Mononuclear cell (primary cell): ENCODE measurements around the gene ITPR1. TPM values are rescaled to one million over a fixed set of nuclear protein-coding genes. Genes with fewer than 3 reads are reported as not detected.

Experiments used
- H3K27me3 ChIP-seq: 2 replicates; pipeline ENCODE4 v1.6.0; 2011; ENCODE audit warnings: low read length, control low read depth; ENCODE audit not compliant: insufficient read depth
- H3K4me1 ChIP-seq: 2 replicates; pipeline ENCODE4 v1.5.1; 2011; ENCODE audit warnings: mild to moderate bottlenecking, low read length, control low read depth; ENCODE audit not compliant: insufficient read depth
- H3K4me3 ChIP-seq: 2 replicates; pipeline ENCODE4 v1.5.1; 2011; ENCODE audit warnings: mild to moderate bottlenecking, low read length, moderate library complexity
- H3K9me3 ChIP-seq: 2 replicates; pipeline ENCODE4 v1.5.1; 2011; ENCODE audit warnings: low read depth, mild to moderate bottlenecking, control low read depth, low read length
- total RNA-seq: library from RNA; depleted of rRNA; stranded (reverse); fragments of >200 nt; gene quantifications from one replicate; pipeline ENCODE4 v1.2.3, GENCODE V29; 2012

Gene ITPR1
- total RNA-seq, 1 donor: 116 TPM

DNA sequence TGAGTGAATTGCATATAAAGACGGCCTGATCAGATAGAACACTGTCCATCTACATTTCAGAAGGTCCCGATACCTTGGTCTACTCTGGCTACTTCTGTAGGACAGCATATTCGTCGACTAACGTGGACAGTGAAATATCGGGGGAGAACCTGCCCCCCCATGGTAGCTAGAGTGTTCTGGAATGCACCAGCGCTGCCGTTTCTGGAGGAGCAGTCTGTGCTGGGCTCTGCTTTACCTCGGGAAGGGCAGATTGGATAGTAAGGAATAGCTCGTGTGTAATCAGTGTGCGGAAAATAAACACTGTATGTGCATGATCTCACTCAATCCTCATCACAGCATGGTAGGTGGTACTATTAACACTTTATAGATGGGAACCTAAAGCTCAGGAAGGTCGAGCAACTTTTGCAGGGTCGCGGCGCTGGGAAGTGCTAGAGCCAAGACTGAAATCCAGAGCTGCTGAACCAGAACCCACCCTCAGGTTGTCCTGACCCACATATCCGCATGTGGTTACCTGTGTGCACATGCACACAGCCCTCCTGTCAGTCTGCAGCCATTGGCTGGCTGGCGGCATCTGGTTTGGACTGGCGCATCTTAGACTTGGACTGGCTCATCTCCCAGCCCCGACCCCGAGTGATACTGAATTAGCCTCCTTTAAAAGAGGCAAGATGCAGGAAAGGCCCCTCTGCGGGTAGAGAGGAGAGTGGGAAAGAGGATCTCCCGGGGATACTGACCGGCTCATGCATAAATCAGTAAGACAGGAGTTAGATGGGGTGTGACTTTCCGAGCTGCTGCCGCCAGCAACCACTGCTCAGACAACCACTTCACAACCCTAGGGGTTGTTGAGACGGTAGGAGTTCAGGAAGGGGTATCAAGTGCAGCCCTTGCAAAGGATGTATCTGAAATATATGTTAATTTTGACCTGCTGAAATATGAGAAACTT lies 331.1 kb downstream of the ITPR1 start:
- Histone ChIP-seq H3K9me3 (no peaks in the 10 kb centered on the region), H3K27me3 (no peaks in the 10 kb centered on the region), H3K4me3 (no peak overlapping the region), H3K4me1 (peaks cover 77% of the 10 kb centered on the region)

DNA sequence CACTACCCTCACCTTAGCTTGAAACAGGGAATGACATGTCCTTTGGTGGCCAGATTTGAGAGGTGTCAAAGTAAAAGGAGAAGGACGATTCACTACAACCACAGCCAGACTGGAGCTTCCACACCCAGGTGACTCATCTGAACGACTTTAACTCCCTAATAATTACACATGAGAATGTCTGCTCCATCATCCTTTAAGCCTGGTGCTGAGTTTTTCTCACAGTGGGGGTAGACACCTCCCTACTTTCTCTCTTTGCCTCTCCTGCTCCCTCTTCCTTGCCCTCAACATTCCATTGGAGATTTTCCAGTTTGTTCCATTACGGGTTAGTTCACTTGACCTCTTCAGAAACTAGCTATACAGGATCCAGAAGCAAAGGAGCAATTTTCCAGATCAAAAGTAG lies 331.8 kb downstream of the ITPR1 start:
- Histone ChIP-seq H3K9me3 (no peaks in the 10 kb centered on the region), H3K4me1 (peaks cover 83% of the 10 kb centered on the region)

GRCh38 chr3:4825436-4826236 lies 332.5 kb downstream of the ITPR1 start:
- no peak overlapping the region for H3K4me3 ChIP-seq
- H3K27me3 ChIP-seq: no peaks in the 10 kb centered on the region

More for the DNA sequence above, 331.8 kb downstream of the ITPR1 start:
- Histone ChIP-seq H3K27me3 (no peaks in the 10 kb centered on the region), H3K4me3 (no peak overlapping the region)

DNA sequence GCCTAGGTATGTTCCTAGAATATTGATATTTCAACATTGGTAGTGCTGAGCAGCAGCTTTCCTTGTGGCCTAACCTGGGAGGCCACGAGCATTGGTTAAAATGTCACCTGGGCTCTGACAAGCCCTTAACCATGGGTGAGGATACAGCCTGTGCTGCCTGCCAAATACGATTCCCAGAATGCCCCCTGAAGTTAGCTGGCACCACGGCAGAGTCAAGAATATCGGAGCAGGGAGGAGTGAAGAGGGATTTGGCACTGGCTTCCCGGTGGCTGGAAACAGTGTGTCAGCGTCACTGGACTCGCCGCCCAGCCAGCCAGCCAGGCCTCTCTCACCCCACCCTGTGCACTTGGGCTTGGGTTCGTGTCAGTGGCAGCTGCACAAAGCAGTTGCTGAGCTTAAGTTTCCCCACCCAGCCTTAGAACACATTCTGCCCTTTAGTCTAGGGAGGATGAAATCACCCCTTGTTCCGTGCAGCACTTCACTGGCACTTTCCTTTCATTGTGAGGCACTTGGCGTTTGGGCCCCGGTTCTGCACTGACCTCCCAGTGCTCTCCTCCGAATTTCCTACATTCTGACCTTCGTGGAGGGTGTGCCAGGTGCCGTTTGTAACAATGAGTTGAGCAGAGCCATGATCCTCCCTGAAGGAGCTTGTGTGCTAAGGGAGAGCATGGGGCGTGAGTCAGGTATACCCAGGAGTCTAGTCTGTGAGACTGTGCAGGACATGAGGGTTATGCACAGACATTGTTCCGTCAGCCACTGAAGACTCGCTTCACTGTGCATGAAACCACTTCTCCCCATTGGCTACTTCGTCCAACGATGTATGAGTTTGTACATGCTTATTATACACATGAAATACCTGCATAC lies 333.3 kb downstream of the ITPR1 start:
- no peak overlapping the region for H3K4me3 ChIP-seq
- H3K9me3 ChIP-seq: no peaks in the 10 kb centered on the region
- peaks cover 90% of the 10 kb centered on the region for H3K4me1 ChIP-seq
- H3K27me3 ChIP-seq: no peaks in the 10 kb centered on the region

More at GRCh38 chr3:4825436-4826236, 332.5 kb downstream of the ITPR1 start:
- Histone ChIP-seq H3K4me1 (peaks cover 90% of the 10 kb centered on the region), H3K9me3 (no peaks in the 10 kb centered on the region)

DNA sequence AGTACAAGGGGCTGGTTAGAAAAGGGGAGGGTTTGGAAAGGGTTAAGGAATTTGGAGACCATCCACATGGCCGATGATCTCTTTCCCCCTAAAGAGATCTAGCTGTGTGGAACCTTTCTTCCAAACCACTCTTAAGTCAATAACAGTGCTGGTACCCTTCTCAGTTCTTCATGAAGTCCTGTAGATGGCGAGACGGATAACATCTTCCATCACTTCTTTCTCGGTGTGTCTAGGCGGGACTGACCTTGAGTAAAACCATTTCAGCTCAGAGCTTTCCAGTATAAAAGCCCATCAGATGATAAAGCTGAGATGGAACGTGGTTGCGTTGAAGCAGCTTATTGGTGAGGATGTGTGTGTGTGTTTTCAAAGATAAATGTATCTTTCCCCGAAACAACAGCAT lies 334.6 kb downstream of the ITPR1 start:
- no peak overlapping the region for H3K4me3 ChIP-seq
- H3K27me3 ChIP-seq: no peaks in the 10 kb centered on the region
- H3K4me1 ChIP-seq: peaks cover 90% of the 10 kb centered on the region
- no peaks in the 10 kb centered on the region for H3K9me3 ChIP-seq

- Histone ChIP-seq H3K27me3 (no peaks in the 10 kb centered on the region), H3K4me3 (no peak overlapping the region), H3K4me1 (peaks cover 92% of the 10 kb centered on the region), H3K9me3 (no peaks in the 10 kb centered on the region)
These were observed 335.3 kb downstream of the ITPR1 start for GRCh38 chr3:4828279-4829030.

GRCh38 chr3:4829031-4829394 lies 335.9 kb downstream of the ITPR1 start:
- Histone ChIP-seq H3K4me1 (peaks cover 96% of the 10 kb centered on the region), H3K9me3 (no peaks in the 10 kb centered on the region), H3K27me3 (no peaks in the 10 kb centered on the region), H3K4me3 (no peak overlapping the region)

- H3K27me3 ChIP-seq: no peaks in the 10 kb centered on the region
- H3K4me1 ChIP-seq: peaks cover 96% of the 10 kb centered on the region
- H3K9me3 ChIP-seq: no peaks in the 10 kb centered on the region
- peak overlapping the region; percentile 9 for H3K4me3 ChIP-seq
These were observed 337.4 kb downstream of the ITPR1 start for GRCh38 chr3:4830586-4830914.

GRCh38 chr3:4831580-4831950 lies 338.4 kb downstream of the ITPR1 start:
- H3K4me3 ChIP-seq: no peak overlapping the region
- H3K9me3 ChIP-seq: no peaks in the 10 kb centered on the region
- H3K4me1 ChIP-seq: peaks cover 94% of the 10 kb centered on the region
- H3K27me3 ChIP-seq: no peaks in the 10 kb centered on the region

- H3K9me3 ChIP-seq: no peaks in the 10 kb centered on the region
- H3K4me3 ChIP-seq: no peak overlapping the region
- H3K4me1 ChIP-seq: peaks cover 81% of the 10 kb centered on the region
- H3K27me3 ChIP-seq: no peaks in the 10 kb centered on the region
These were observed 340.3 kb downstream of the ITPR1 start for GRCh38 chr3:4833471-4833870.

DNA sequence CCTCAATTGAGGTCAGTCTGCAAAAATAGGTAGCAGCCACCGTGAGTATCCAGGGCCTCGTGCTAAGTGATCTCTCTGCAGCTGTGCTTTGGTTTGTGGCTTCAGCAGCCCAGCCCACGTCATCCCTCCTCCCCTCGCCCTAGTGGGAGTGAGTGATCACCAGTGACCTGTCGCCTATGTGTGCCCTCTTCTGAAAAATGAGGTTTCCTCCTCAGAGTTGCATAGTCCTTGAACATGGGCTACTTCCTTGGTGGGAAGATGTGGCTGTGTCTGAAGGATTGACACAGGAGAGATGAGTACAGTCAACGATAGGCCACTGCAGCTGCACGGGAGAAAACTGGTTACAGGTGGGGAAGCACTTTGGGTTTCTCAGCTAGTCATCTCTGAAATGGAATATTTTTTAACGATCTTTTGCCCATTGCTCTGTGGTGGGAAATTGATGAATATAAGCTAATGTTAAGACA lies 341.3 kb downstream of the ITPR1 start:
- Histone ChIP-seq H3K9me3 (no peaks in the 10 kb centered on the region), H3K4me1 (peaks cover 71% of the 10 kb centered on the region), H3K27me3 (no peaks in the 10 kb centered on the region), H3K4me3 (no peak overlapping the region)

GRCh38 chr3:4835616-4836043 lies 342.5 kb downstream of the ITPR1 start:
- Histone ChIP-seq H3K4me1 (peaks cover 59% of the 10 kb centered on the region), H3K4me3 (no peak overlapping the region), H3K27me3 (no peaks in the 10 kb centered on the region), H3K9me3 (no peaks in the 10 kb centered on the region)

- Histone ChIP-seq H3K9me3 (no peaks in the 10 kb centered on the region), H3K27me3 (no peaks in the 10 kb centered on the region), H3K4me3 (no peak overlapping the region), H3K4me1 (peaks cover 55% of the 10 kb centered on the region)
These were observed 343.4 kb downstream of the ITPR1 start for GRCh38 chr3:4836516-4836915.

GRCh38 chr3:4837374-4837930 lies 344.3 kb downstream of the ITPR1 start:
- H3K4me3 ChIP-seq: no peak overlapping the region
- H3K27me3 ChIP-seq: no peaks in the 10 kb centered on the region
- no peaks in the 10 kb centered on the region for H3K9me3 ChIP-seq
- H3K4me1 ChIP-seq: peaks cover 50% of the 10 kb centered on the region
